Neural progenitor cell (in vitro differentiated cells): ENCODE data around the gene QSOX2. TPM values are rescaled to one million over a fixed set of nuclear protein-coding genes. Genes with fewer than 3 reads are reported as not detected.

ENCODE experiments used
- DNase-seq: peaks from one replicate; pipeline ENCODE4 v3.0.0-alpha.2; 2016; ENCODE audit warnings: low spot score
- H2AFZ ChIP-seq: fragments of 200-600 bp; sonication (generic); replicated peaks from 2 replicates; pipeline ENCODE4 v1.6.1; 2016; ENCODE audit warnings: antibody characterized with exemption
- H3F3A ChIP-seq: fragments of 200-600 bp; sonication (generic); 2 replicates; pipeline ENCODE4 v1.6.1; 2016; ENCODE audit warnings: antibody characterized with exemption, low read depth
- H3K27ac ChIP-seq: fragments of 200-600 bp; sonication (generic); 2 replicates; pipeline ENCODE4 v1.5.1; 2016; ENCODE audit warnings: mild to moderate bottlenecking
- H3K27me3 ChIP-seq: fragments of 200-600 bp; sonication (generic); 2 replicates; pipeline ENCODE4 v1.6.1; 2016; ENCODE audit warnings: mild to moderate bottlenecking, moderate library complexity
- H3K36me3 ChIP-seq: fragments of 200-600 bp; sonication (generic); 2 replicates; pipeline ENCODE4 v1.5.1; 2016
- H3K4me1 ChIP-seq: fragments of 200-600 bp; sonication (generic); 2 replicates; pipeline ENCODE4 v1.6.1; 2016; ENCODE audit warnings: mixed run types
- H3K4me2 ChIP-seq: fragments of 200-600 bp; sonication (generic); 2 replicates; pipeline ENCODE4 v1.6.1; 2016
- H3K4me3 ChIP-seq: fragments of 200-600 bp; sonication (generic); 2 replicates; pipeline ENCODE4 v1.5.1; 2016
- H3K79me2 ChIP-seq: fragments of 200-600 bp; sonication (generic); 2 replicates; pipeline ENCODE4 v1.6.1; 2016; ENCODE audit warnings: low read depth
- H3K9ac ChIP-seq: fragments of 200-600 bp; sonication (generic); 2 replicates; pipeline ENCODE4 v1.6.1; 2016
- H3K9me3 ChIP-seq: fragments of 200-600 bp; sonication (generic); 2 replicates; pipeline ENCODE4 v1.5.1; 2016; ENCODE audit warnings: low read depth
- H4K20me1 ChIP-seq: fragments of 200-600 bp; sonication (generic); 2 replicates; pipeline ENCODE4 v1.6.1; 2016; ENCODE audit warnings: low read depth
- H3K27ac Mint-ChIP-seq: 3 replicates; pipeline ENCODE4 v1.8.0; 2021; ENCODE audit warnings: mixed read lengths
- H3K27me3 Mint-ChIP-seq: 2 replicates; pipeline ENCODE4 v1.8.0; 2022; ENCODE audit warnings: low read depth, mild to moderate bottlenecking, inconsistent platforms, moderate library complexity, mixed read lengths; ENCODE audit not compliant: insufficient read depth
- H3K36me3 Mint-ChIP-seq: 3 replicates; pipeline ENCODE4 v1.8.0; 2021; ENCODE audit warnings: mixed read lengths
- H3K4me1 Mint-ChIP-seq: 3 replicates; pipeline ENCODE4 v1.8.0; 2021; ENCODE audit warnings: mixed read lengths
- H3K4me3 Mint-ChIP-seq: 3 replicates; pipeline ENCODE4 v1.8.0; 2021; ENCODE audit warnings: mild to moderate bottlenecking, moderate library complexity, mixed read lengths
- H3K9me3 Mint-ChIP-seq: 3 replicates; pipeline ENCODE4 v1.8.0; 2020; ENCODE audit warnings: mixed read lengths
- CTCF ChIP-seq: fragments of 200-600 bp; sonication (generic); IDR thresholded peaks from 2 replicates; pipeline ENCODE4 v1.5.1; 2017; ENCODE audit warnings: antibody characterized with exemption, mild to moderate bottlenecking
- EZH2 ChIP-seq: fragments of 200-600 bp; sonication (generic); IDR thresholded peaks from 2 replicates; pipeline ENCODE4 v1.6.1; 2017; ENCODE audit warnings: antibody characterized with exemption, mild to moderate bottlenecking, moderate library complexity
- EZH2phosphoT487 ChIP-seq: fragments of 200-600 bp; sonication (generic); IDR thresholded peaks from 2 replicates; pipeline ENCODE4 v1.6.1; 2017; ENCODE audit warnings: antibody characterized with exemption
- total RNA-seq: library from RNA; depleted of rRNA; stranded (reverse); fragments of >200 nt; gene quantifications from 2 replicates; pipeline ENCODE4 v1.2.3, GENCODE V29; 2015; ENCODE audit warnings: low replicate concordance

Gene QSOX2
- total RNA-seq, 1 donor from 2014 or later: 17.1 TPM

GRCh38 chr9:136182420-136182787, 63.2 kb downstream of the QSOX2 start:
- H2AFZ ChIP-seq: no peak overlapping the region
- TF ChIP-seq CTCF (no peak), EZH2phosphoT487 (no peak), EZH2 (no peak)
- no peak overlapping the region for H3K27ac ChIP-seq
- H3K27me3 ChIP-seq: no peaks in the 10 kb centered on the region
- H4K20me1 ChIP-seq: no peaks in the 10 kb centered on the region
- no peak for DNase-seq
- H3K4me1 Mint-ChIP-seq: peaks cover 21% of the 10 kb centered on the region
- H3K27me3 Mint-ChIP-seq: peaks cover 4% of the 10 kb centered on the region
- peaks cover 23% of the 10 kb centered on the region for H3K4me1 ChIP-seq
- H3K9me3 Mint-ChIP-seq: no peaks in the 10 kb centered on the region
- H3K9me3 ChIP-seq: no peaks in the 10 kb centered on the region
- no peak overlapping the region for H3K27ac Mint-ChIP-seq
- H3K4me3 ChIP-seq: no peak overlapping the region
- H3K79me2 ChIP-seq: no peaks in the 10 kb centered on the region
- peaks cover 6% of the 10 kb centered on the region for H3F3A ChIP-seq
- no peaks in the 10 kb centered on the region for H3K36me3 ChIP-seq
- H3K4me2 ChIP-seq: no peak overlapping the region
- H3K9ac ChIP-seq: no peak overlapping the region
- no peak overlapping the region for H3K4me3 Mint-ChIP-seq
- H3K36me3 Mint-ChIP-seq: no peaks in the 10 kb centered on the region

GRCh38 chr9:136181784-136182419, 63.7 kb downstream of the QSOX2 start:
- Histone ChIP-seq H3K9ac (no peak overlapping the region), H2AFZ (no peak overlapping the region), H3F3A (peaks cover 5% of the 10 kb centered on the region), H3K9me3 (no peaks in the 10 kb centered on the region), H3K36me3 (no peaks in the 10 kb centered on the region), H3K27ac (no peak overlapping the region), H3K79me2 (no peaks in the 10 kb centered on the region), H3K4me2 (no peak overlapping the region), H4K20me1 (no peaks in the 10 kb centered on the region), H3K4me3 (no peak overlapping the region), H3K27me3 (no peaks in the 10 kb centered on the region), H3K4me1 (peaks cover 23% of the 10 kb centered on the region)
- no peak overlapping the region for H3K4me3 Mint-ChIP-seq
- peaks cover 21% of the 10 kb centered on the region for H3K4me1 Mint-ChIP-seq
- no peak for TF ChIP-seq CTCF
- TF ChIP-seq EZH2phosphoT487: no peak
- no peak for TF ChIP-seq EZH2
- no peak overlapping the region for H3K27ac Mint-ChIP-seq
- no peaks in the 10 kb centered on the region for H3K9me3 Mint-ChIP-seq
- DNase-seq: no peak
- H3K27me3 Mint-ChIP-seq: peaks cover 4% of the 10 kb centered on the region
- no peaks in the 10 kb centered on the region for H3K36me3 Mint-ChIP-seq

GRCh38 chr9:136180586-136180985, 65.0 kb downstream of the QSOX2 start:
- Mint-ChIP-seq H3K36me3 (no peaks in the 10 kb centered on the region), H3K27ac (no peak overlapping the region), H3K27me3 (peaks cover 4% of the 10 kb centered on the region), H3K9me3 (no peaks in the 10 kb centered on the region), H3K4me3 (no peak overlapping the region), H3K4me1 (peaks cover 23% of the 10 kb centered on the region)
- no peaks in the 10 kb centered on the region for H3K9me3 ChIP-seq
- H3K36me3 ChIP-seq: no peaks in the 10 kb centered on the region
- H3K27ac ChIP-seq: no peak overlapping the region
- no peak for DNase-seq
- H3K4me3 ChIP-seq: no peak overlapping the region
- no peak overlapping the region for H3K4me2 ChIP-seq
- H3K79me2 ChIP-seq: no peaks in the 10 kb centered on the region
- no peak overlapping the region for H3K9ac ChIP-seq
- H2AFZ ChIP-seq: no peak overlapping the region
- H4K20me1 ChIP-seq: peaks cover 2% of the 10 kb centered on the region
- H3K27me3 ChIP-seq: no peaks in the 10 kb centered on the region
- H3F3A ChIP-seq: peaks cover 8% of the 10 kb centered on the region
- no peak for TF ChIP-seq EZH2
- TF ChIP-seq EZH2phosphoT487: no peak
- TF ChIP-seq CTCF: no peak
- peaks cover 29% of the 10 kb centered on the region for H3K4me1 ChIP-seq
